Middle frontal gyrus (tissue), 1 donor: ENCODE measurements around the gene RNF208.
"Not testable (repeated sequence)": the region's sequence is repeated elsewhere in the genome, so short reads cannot be mapped to it uniquely, and the experiment has no call there.

ENCODE experiments used
- DNase-seq: peaks from one replicate; pipeline ENCODE4 v3.0.0-alpha.2; 2015; ENCODE audit warnings: low spot score; ENCODE audit errors: extremely low spot score

RNF208 gene

DNA sequence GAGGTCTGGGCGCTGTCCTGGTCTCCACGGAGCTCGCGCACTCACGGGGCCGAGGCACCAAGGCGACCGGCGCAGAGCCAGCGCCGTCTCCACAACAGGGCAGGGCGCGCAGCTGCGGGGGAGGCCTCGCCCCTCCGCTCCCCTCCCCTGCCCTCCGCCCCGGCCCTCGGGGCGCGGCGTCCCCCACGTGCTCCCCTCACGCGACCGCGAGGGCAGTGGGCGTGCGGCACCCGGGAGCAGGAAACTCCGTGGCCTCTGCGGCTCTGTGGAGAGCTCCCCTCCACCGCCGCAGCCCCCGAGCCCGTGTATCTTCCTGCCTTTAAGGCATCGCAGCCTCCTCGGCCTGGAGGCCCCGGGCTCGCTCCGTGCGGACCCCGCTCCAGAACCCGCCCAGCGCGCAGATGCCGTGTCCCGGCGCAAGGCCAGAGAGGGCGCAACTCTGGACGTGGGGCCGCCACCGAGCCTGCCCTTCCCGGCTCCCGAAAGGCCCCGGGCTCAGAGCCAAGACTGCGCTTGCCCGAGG lies 18.3 kb upstream of the RNF208 start:
- peak; percentile 40 for DNase-seq

DNA sequence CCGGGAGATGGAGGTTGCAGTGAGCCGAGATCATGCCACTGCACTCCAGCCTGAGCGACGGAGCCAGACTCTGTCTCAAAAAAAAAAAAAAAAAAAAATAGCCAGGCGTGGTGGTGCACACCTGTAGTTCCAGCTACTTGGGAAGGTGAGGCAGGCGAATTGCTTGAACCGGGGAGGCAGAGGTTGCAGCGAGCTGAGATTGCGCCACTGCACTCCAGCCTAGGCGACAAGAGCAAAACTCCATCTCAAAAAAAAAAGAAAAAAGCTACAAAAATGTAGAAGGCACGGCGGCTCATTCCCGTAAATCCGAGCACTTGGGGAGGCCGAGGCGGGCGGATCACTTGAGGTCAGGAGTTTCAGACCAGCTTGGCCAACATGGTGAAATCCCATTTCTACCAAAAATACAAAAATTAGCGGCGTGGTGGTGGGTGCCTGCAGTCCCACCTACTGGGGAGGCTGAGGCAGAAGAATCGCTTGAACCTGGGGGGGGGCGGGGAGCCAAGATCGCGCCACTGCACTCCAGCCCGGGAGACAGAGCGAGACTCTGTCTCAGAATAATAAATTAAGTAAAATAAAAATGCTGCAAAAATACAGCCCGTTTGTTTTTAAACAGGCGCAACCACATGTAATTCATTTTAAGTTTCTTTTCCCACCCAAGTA lies 17.6 kb upstream of the RNF208 start:
- DNase-seq = not testable (repeated sequence)

DNA sequence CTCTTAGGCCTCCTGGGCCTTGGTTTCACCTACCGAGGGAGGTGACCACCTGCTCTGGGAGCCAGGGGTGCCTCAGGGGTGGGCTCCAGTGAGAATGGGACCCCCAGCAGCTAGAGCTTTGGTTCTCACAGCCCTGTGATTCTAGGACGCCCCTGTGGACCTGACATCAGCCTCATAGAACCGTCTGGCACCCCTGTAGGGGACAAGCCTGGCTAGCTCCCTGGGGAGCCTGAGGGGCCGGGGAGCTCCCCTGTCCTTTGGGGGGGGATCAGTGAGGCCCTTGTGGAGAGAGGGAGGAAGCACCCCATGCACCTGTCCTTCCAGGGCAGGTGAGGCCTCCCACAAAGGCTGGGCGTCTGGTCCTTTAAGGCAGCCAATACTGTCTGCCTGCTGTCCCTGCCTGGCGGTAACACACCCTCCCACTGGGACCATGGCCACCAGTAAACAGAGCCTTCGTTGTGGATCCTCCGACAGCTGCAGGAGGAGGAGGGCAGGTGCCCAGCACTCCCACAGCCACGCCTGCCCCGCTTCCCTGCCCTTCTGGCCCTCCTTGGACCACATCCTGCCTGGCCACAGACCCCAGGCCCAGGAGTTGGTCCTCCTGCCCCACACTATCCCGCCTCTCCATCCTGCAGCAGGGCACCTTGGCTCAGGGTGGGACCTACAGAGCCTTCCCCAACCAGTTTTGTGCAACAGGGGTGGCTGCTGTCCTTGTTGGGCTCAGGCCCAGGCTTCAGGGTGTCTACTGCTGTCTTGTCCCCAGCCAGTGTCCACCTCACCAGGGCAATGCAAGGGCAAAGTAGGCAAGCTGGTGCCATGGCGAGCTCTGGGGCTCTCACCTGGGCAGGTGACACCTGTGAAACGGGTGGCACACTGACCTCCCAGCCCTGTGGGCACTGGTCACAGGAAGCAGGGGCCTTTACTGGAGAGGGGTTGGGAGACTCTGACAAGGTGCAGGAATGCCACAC lies 16.0 kb upstream of the RNF208 start:
- DNase-seq = no peak

DNA sequence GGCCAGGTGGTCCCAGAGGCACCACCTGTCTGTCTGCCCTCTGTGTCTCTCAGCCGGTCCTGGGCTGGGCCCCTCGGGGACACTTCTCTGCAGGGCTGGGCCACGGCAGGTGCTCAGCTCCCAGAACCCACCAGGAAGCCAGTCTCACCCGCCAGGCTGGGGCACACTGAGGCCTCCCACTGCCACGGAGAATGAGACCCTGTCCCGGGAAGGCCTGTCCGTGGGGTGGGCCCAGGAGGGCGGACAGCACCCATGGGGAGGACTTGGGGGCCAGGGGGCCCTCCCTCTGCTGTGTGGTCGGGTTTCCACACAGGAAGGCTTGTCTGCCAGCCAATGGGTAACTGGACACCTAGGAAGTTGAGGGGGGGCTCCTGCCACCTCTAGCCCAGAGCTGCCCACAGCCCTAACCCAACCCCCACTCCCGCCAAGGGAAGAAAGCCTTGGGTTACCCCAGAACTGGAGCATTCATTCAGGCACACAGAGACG lies 14.9 kb upstream of the RNF208 start:
- no peak for DNase-seq

DNA sequence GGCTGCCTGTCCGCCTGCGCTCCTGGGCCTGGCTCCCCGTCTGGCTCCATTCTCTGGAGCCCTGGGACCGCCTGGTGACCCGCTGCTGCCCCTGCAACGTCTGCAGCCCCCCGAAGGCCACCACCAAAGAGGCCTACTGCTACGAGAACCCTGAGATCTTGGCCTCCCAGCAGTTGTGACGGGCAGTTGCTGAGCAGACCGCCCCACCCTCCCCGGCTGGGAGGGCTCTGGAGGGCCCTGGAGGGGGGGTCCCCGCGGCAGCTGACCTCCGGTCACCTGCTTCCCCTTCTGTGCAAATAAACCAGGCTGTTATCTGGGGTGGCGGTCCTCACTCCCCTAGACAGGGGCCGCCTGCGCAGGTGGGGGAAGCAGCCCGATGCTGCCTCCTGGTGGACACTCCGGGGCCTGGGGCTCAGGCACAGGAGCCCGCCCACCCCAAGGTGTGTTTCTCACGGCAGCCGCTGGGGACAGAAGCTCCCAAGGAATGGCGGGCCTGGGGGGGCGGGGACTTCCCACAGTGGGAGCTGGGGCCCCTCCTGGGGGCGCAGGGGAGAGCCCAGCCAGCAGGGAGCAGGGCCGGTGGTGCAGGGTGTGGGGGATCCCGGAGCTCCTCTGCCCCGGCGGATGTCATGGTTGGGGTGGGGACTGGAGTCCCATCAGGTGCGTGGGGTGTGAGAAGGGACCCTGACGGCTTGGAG lies 14.3 kb upstream of the RNF208 start:
- DNase-seq = peak; percentile 66

DNA sequence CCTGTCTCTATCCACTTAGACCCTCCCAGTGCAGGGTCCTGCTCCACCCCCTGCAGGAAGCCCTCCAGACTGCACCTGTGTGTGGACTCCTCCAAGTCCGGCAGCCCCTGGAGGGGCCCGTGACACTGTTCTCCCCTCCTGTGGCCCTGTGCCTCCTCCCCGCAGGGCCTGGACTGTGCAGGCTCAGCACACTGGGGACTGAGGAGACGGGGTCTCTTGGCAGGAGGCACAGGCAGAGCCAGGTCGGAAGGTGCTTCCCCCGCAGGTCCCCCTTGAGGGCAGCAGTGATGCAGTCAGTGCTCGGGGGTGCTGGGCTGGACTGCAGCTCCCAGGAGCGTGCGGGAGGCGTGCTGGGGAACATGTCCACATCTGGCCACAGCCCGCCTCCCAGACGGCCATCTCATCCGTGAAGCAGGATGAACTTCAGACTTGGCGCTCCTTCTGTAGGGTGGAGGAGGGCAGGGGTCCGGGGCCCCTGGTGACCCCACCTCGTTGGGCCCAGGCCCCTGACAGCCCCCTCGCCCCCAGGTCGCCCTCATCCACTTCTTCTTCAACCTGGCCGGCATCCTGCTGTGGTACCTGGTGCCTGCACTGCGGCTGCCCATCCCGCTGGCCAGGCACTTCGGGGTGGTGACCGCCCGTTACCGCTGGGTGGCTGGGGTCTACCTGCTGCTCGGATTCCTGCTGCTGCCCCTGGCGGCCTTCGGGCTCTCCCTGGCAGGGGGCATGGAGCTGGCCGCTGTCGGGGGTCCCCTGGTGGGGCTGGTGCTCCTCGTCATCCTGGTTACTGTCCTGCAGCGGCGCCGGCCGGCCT lies 13.6 kb upstream of the RNF208 start:
- no peak for DNase-seq

DNA sequence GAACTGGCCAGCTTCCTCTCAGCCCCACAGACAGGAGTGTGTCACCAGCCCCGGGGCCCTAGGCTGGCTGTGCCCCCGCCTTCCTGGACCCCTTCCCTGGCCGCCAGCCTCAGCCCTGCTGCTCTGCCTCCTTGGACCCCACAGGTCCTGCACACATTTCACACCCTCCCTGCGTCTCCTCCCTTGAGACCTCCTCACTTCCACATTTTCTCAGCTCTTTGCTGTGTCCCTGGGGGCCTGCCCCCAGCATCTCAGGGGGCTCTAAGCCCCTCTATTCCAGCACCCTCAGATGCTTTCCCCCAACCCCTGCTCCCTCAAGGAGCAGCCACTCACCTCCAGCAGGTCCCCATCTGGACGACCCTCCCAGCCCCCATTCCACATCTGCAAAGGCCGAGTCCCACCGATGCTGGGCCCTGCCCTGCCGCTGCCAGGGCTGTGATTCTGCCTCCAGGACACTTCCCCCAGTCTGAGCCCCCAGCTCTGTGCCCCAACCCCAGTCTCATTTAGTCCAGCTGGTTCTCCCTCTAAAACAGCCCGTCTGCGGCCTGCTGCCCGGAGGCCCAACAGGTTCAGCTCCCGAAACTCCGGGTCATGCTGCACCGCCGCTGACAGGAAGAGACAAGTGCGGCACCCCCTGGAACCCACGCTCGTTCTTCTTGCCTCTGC lies 12.9 kb upstream of the RNF208 start:
- no peak for DNase-seq

DNA sequence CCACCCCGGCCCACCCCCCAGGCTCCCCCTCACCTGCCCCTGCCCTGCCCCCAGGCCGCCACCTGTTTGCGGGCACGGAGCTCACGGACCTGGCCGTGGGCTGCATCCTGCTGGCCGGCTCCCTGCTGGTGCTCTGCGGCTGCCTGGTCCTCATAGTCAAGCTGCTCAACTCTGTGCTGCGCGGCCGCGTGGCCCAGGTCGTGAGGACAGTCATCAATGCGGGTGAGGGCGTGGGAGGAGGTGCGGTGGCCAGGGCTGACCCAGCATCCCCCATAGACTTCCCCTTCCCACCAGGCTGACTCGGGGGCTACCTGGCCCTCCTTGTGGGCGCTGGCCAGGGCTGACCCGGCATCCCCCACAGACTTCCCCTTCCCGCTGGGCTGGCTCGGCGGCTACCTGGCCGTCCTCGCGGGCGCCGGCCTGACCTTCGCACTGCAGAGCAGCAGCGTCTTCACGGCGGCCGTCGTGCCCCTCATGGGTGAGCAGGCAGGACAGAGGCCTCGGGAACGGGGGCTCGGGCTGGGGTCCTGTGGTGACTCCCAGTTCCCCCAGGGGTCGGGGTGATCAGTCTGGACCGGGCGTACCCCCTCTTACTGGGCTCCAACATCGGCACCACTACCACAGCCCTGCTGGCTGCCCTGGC lies 12.1 kb upstream of the RNF208 start:
- no peak for DNase-seq

DNA sequence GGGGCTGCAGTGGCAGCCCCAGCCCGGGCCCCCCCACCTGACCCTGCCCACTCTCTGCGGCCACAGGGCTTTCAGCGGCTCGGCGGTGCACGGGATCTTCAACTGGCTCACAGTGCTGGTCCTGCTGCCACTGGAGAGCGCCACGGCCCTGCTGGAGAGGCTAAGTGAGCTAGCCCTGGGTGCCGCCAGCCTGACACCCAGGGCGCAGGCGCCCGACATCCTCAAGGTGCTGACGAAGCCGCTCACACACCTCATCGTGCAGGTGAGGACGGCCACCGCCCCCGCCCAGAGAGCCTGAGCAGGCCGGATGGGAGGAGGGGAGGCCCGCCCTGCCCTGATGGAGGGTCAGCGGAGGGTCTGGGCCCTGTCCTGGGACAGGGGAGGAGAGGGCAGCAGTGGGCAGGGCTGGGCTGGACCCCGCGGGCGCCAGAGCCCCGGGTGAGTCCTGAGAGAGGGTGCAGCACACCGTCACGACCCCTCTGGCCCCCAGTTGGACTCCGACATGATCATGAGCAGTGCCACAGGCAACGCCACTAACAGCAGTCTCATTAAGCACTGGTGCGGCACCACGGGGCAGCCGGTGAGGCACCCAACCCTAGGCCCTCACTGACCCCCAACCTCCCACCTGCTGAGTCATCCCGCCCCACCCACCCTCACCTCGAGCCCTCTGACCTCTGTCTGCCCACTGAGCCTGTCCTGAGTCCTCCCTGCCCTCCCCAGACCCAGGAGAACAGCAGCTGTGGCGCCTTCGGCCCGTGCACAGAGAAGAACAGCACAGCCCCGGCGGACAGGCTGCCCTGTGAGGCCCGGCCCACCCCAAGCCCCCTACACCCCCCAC lies 11.3 kb upstream of the RNF208 start:
- no peak for DNase-seq

DNA sequence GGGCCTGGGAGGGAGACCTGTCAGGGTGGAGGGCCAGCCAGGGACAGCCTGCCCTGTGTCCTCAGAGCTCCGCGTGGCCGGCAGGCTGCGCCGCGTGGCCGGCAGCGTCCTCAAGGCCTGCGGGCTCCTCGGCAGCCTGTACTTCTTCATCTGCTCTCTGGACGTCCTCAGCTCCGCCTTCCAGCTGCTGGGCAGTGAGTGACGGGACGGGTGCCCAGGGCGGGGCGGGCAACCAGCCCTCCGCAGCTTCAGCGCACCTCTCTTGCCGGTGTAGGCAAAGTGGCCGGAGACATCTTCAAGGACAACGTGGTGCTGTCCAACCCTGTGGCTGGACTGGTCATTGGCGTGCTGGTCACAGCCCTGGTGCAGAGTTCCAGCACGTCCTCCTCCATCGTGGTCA lies 10.5 kb upstream of the RNF208 start:
- DNase-seq = no peak

DNA sequence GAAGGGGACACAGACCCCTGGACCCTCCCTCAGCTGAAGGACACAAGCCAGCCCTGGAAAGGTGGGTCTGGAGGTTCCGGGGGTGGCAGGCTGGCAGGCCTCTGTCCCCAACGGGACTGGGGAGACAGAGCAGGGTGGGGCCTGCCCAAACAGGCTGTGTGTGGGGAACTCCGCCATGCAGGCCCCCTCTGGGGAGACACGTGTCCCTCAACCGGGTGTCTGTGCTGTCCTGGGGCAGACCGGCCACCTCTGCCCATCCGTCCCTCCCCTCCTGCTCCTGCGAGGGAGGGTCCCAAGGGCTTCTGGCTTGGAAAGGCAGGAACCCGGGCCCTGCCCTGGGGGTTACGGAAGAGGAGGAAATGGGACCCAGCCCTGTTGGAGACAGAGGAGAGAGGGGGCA lies 10.1 kb upstream of the RNF208 start:
- DNase-seq = no peak

DNA sequence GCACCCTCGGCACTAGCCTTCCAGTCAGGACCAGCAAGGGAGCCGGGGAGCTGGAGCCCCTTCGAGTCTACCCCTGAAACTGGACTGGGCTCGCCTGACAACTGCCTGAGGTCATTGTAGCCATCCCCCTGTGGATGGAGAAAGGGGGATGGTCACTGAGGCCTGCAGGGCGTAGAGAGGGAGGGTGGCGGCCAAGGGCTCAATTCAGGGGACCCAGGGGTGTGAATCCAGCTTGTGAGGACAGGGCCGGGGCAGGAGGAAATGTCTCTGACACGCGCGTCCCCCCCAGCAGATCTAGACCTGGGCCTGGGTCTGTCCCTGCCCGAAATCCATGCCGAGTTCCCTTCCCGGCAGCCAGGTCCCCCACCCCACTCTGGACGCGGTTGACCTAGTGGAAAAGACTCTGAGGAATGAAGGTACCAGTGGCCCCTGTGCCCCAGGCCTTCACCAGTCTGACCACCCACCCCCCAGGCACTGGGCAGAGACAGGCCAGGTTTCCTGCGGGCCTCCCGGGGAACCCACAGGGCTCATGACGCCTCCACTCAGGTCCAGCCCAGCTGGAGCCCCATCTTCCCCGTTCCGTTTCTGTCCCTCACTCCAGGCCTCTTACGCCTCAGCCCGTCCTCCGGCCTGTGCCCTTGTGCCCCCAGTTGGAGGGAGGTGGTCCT lies 9.5 kb upstream of the RNF208 start:
- DNase-seq = no peak

DNA sequence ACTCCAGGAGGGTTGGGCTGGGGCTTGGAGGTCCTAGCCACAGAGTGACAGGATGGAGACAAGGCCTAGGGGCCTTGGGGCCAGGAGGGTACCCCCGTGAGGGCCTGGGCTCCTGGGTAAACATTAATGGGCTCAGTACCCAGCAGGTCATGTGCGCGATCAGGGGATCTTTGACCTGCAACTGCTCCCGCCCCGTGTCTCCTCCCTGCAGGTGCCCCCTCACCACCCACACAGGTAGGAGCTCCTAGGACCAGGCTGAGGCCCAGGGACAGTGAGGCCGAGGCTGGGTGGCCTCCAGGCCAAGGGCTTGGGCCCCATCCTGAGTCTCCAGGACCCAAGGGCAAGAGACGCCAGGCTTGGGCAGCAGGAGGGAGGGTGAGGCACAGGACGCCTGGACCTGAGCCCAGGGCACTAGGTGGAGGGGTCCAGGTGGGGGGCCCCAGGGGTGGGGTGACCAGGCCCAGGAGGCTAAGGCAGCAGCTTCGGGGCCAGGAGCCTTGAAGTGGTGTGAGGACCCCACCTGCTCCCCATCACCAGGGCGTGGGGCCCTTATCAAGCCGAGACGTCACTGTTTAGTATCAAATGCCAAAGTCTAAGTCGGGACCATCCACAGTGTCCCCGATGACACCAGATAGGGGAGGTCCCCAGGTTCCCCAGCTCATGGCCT lies 8.8 kb upstream of the RNF208 start, which contains the start of gene SLC34A3:
SLC34A3 (plus strand) TSS at position 197 of the 667 bp plus-strand sequence. CDS start 802 bp downstream, outside the sequence.
- DNase-seq = no peak

DNA sequence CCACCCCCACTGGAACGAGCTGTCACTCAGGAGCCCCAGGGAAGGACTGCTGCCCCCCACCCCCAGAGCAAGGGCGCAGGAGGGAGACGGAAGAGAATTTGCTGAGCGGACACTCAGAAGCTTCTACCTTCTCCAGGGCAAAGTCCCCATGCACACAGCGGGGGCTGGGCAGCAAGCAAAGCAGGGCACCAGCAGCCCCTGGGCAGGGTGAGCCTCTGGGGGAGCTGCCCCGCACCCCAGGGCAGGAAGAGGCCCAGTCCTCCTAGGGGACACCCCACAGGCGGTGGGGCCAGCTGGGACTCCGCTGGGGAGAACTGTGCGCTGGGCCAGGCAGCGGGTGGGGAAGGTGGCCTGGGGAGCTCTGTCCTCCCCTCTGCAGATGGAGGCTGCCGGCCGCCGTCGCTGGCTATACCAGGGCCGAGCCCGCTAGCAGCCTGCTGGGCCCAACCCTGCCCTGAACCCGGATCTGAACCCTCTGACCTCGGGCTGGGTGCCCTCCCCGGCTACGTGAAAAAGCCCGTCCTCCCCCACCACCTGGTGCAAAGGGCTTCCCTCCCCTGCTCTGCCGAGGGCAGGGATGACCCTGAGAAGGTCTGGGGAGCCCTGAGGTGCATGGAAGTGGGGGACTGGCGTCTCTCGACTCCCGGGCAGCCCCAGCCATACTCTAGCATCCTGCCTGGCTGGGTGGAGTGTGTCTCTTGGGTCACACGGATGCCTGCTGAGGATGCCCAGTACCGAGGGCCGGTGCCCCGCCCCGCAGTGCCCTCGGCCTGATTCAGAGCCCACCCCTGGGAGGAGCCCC lies 8.1 kb upstream of the RNF208 start:
- no peak for DNase-seq

DNA sequence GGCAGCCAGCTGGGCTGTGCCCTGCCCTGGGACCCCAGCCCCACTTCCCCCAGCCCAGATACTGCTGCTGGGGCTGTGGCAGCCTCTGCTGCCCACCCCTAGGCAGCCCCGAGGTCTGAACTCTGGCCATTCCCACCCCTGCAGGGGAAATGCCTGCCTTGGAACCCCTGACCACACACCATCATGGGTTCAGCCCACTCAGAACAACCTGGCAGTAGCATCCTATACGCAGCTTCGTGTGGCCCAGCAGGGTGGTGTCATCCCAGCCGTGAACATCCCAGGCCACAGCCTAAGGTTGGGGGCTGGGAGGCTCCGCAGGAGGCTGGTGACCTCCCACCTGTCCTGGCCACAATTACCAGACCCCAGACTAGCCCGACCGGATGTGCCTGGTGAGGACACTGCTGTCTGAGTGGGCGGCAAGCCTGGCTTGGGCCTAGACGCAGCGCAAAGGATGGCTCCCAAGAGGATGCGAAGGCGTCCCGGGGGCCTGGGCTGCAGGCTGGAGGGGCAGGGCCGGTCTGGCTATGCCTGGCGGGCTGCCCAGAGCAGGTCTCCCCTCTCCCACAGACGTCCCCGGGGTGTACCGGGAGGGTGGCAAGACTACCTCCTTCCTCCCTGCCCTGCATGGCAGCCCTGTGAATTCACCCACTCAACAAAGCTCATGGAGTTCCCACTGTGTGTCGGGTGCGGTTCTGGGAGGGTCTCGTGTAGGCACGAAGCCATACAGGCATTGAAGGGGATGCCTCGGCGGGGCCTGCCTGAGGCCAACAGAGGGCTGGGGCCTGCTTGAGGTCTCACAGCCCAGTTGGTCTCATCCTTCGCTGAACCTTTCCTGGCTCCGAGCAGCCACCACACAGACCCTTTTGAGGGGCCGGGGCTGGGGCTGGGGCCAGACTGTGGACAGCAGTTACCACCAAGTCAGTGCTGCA lies 7.2 kb upstream of the RNF208 start:
- no peak for DNase-seq

DNA sequence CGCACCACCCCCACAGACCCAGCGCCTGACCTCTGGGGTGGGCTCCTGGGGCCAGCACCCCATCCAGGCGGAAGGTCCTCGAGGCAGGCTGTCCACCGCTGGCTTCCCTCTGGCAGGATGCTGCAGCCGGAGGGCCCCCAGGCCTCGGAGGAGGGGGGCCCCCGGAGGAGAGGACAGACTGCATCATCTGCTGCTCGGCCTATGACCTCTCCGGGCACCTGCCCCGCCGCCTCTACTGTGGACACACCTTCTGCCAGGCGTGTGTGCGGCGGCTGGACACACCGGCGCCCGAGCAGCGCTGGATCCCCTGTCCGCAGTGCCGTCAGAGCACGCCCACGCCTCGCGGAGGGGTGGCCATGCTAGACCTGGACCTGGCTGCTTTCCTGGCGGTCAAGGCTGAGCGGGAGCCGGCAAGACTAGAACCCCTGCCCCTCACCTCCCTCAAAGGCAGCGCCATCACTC lies 6.5 kb upstream of the RNF208 start:
- no peak for DNase-seq
